GM19238 (cell line): ENCODE results near the gene MORC2.

Experiments
- DNase-seq: peaks from one replicate; pipeline ENCODE4 v3.0.0; 2011; ENCODE audit warnings: low spot score; ENCODE audit not compliant: insufficient read length

The MORC2 gene

DNA sequence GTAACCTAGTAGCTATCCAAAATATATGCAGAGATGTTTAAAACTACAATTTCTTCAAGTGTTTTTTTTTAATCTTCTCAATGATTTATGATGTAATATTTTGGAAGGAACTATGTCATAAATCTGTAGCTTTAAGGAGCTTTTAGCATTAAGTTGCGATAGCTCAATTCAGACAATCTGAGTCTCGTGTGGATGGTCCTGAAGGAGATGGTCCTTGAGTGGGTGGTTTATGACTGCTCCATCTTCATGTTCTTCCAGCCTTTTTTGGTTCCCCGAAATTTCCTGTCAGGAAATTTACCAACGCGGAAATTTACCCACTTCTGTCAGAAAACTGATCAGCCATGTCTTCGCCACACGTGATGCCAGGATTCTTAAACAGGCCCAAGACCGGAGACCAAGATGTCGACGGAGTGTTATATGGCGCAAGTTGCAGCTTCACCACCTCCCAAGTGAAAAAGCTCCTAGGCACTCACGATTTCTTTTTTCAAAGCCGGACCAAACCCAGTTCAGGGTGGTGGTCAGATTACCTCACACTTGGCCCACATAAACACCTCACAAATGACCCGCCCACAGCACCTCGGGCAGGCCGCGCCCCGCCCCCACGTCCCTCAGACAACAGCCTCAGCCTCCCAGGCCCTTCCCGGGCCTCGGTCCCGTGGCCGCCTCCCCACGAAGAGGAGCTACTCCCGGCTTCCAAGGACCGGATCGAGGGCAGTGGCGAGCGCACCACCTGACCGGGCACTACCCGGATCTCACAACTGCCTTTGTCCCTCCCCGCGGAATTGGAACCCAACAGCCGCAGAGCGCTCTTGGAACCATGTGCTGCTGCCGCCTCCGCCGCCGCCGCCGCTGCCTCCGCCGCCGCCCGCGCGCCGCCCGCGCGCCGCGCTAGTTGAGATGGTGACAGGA is at the start of gene MORC2:
Gene MORC2, minus strand, starts transcription at position 760 of the 909 bp plus-strand sequence. CDS start 885 bp downstream, outside the sequence.
- DNase-seq, result peak; percentile 36

DNA sequence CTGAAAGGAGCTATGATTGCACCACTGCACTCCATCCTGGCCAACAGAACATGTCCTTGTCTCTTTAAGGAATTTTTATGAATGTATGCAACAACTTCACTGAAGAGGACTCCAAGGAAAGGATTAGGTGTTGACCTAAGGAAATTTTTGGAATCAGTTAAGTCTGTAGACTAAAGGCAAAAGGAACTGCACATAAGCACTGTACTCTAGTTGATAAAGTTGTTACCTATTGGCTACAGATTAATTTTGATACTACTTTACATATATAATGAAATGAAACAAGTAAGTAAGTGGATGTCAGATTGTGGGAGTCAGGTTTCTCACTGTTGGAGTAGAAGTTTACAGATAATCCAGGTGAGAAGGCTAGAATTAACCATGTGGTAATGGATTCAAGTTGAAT is 37.0 kb upstream of the MORC2 start:
- DNase-seq, result no peak

DNA sequence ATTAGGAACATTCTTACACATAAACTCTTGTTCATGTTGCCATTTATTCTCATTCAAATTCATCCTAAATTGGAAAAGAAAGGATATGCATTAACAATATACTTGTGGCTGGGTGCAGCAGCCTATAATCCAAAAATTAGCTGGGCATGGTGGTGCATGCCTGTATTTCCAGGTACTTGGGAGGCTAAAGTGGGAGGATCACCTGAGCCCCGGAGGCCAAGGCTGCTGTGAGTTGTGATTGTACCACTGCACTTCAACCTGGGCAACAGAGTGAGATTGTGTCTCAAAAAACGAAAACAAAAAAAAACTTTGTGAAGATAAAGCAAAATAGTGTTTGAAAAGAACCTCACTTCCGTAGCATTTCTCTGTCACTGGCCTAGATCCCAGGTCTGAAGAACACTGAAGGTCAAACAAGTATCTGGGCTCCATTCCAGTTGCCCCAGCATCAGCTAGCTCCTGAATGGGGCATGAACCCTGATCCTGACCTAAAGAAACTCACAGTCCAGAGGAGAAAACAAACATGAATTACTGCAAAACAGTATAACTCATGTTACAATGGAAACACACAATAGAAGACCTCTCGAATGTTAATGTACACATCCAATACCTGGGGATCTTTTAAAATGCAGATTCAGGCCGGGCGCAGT is 32.7 kb upstream of the MORC2 start:
- no peak for DNase-seq

- no peak for DNase-seq
Observed at GRCh38 chr22:30998329-30998728, 29.8 kb upstream of the MORC2 start.

- no peak for DNase-seq
Observed at GRCh38 chr22:30996462-30996861, 27.9 kb upstream of the MORC2 start.

- no peak for DNase-seq
Observed at GRCh38 chr22:30994960-30995359, 26.4 kb upstream of the MORC2 start.

- DNase-seq, result no peak
Observed at GRCh38 chr22:30992565-30992964, 24.0 kb upstream of the MORC2 start.

GRCh38 chr22:30990690-30991089 is 22.1 kb upstream of the MORC2 start:
- DNase-seq, result no peak

DNA sequence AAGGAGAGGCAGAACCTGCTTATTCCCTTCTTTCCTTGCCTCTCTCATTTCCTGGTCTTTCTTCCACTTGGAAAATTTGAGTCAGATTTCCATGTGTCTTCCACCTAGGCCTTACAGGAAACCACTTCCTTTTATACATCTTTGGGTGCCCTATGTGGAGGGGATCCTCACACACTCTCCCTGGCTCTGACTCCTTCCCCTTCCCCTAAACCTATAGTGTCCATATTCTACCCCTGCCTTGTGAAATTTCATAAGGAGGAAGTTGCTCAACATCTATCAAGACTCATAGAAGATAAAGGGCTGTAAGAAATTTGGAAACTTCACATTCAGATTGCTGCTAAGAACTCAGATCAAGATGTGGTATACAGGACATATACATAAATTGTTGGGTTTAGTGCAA is 20.9 kb upstream of the MORC2 start:
- no peak for DNase-seq

DNA sequence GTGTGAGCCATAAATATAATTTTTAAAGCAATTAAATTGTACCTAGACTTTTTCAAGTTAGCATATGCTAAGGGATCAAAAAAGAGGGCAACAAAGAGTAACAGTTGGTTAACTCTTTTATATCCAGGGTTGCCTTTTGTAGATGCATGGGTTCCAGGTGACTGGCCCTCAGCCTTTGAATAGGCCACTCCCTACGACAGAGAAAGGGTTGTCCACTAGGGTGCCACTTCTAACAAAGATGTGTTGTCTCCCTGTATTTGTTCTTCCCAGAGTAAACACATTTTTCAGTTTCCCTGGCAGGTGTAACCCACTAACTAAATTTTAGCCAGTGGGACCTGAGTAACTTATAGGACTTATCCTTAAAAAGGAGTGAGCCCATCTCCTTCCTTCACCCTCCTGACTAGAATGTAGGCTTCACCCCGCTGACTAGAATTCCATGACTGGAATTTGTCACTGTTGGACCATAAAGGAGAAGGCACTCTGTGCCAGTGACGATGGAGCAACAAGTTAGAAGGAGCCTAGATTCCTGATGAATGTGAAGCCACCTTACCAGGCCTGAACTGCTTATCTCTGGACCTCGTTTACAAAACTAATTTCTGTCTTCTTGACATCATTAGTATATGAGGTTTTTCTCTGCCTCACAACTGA is 17.1 kb upstream of the MORC2 start:
- no peak for DNase-seq

DNA sequence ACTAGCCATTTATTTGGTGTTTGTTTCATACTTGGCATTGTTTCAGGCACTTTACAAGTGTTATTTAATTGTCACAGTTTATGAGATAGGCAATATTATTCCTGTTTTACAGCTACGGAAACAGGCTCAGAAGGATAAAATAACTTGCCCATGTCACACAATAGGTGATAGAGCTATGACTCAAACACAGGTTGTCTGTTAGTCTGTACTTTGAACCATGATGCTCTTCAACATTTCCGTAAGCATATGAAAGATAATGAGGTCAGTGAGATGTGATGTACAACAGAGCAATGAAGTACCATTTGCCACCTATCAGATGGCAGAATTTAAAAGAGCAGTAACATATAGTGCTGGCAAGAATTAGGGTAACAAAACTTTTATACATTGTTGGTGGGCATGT is 15.7 kb upstream of the MORC2 start:
- no peak for DNase-seq

DNA sequence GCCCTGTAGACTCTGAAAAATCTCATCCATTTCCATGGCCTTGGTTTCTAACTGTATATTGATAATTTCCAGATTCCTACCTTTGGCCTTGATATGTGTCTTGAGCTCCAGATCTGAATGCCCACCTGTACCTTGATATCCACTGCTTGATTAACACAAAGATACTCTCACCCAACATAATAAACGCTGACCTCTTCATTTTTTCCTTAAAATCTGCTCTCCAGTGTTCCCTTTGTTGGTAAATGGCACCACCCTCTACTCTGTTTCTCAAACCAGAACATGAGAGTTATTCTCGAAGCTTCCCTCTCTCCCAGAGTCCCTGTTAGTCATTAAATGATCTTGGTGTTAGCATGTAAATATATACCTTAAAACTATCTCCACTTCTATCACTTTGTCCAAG is 13.9 kb upstream of the MORC2 start:
- DNase-seq, result no peak

DNA sequence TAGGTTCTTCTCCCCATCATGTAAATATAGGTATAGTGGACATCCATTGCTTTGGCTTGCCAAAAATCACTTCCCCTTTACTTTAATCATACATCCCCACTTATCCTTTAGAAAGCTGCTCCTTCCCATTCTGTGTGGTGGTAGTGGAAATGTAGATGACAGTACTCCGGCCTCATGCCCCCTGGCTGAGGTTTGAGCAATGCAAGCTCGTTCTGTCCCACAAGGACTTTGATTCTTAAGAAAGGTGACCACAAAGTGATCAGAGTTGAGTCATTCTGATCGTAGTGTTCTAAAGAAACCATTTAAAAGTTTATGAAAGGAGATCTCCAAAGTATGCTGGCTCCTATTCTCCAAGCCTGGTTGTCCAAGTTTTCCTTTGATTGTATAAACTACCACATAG is 11.4 kb upstream of the MORC2 start:
- DNase-seq, result no peak

- no peak for DNase-seq
Observed at GRCh38 chr22:30978304-30978962, 9.9 kb upstream of the MORC2 start.

DNA sequence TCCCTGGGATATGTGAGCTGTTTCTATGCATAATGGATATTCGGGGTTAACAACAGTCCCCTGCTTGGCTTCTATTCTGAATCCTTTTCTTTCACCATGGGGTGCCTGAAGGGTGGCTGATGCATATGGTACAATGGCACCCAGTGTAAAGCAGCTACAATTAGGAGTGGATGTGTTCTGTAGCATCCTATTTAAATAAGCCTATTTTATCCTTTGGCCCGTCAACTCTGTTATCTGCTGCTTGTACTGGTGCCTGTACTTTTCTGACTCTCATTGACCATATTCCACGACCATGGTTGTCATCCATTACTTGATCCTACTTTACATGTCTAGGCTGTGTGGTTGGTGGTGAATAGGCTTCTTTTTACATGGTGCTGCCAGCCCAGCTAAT is 1.8 kb upstream of the MORC2 start:
- DNase-seq, result no peak

DNA sequence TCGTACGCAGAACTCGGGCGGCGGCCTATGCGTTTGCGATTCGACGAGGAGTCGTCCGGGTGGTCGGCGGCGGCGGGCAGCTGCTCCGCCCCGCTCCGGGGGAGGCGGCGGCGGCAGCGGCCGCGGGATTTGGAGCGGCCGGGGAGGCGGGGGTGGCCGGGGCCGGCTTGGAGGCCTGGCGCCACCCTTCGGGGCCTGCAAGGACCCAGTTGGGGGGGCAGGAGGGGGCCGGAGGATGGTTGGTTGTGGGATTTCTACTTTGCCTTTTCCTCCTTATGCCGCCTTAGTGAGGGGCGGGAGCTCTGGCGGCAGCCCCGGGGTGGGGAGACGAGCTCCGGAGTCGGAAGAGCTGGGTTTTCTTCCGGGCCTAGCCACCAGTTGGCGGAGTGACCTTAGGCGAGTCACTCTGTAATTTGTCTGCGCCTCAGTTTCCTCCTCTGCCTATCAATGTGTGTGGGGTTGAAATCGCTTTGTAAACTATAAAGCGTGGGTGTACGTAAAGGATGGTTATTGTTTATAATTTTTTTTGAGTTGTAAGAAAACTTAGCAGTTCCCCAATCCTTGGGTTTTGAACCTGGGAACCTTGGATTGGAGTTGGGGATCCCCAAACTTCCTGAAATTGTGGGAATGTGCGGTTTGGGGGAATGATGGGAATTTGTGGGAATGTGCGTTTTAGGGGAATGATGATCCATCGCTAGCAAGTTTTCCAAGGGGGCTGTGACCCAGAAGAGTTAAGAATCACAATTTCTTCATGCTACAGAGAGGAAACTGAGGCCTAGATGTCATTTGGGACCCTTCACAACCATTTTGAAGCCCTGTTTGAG is 1.2 kb upstream of the MORC2 start:
- peak; percentile 54 for DNase-seq

GRCh38 chr22:30968924-30969531 is 454 bp upstream of the MORC2 start, which contains the start of gene TUG1:
Gene TUG1, plus strand, starts transcription at chr22:30969265.
- peak; percentile 99 for DNase-seq

DNA sequence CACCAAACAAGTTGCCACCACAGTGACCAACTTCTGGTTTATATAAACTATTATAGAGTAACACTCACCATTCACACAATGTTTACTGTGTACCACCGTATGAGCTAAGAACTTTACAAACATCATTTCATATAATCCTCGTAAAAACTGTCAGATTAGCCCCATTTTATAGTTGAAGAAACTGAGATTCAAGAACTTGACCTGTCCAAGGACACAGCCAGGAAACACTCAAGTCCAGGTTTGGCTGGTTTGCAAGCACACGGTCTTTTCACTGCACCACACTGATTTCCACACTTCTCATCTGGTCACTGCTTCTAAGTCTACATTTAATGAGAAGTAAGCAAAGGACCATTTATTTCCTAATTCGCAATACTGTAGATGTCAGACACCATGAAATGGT is 3.7 kb downstream of the MORC2 start:
- no peak for DNase-seq

DNA sequence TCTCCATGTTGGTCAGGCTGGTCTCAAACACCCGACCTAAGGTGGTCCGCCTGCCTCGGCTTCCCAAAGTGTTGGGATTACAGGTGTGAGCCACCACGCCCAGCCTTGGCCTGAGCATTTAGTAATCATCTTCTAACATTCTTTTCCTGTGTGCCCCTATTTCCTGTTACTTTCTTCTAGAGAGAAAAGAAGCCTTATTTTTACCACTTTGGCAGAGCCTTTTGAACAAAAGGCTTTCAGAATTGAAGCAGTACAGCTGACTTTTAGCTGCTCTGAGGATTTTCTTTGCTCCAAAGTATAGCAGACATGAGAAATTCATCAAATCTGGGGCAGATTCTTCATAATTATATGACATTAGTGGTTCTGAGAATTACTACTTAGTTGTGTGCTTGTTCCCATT is 13.4 kb downstream of the MORC2 start:
- no peak for DNase-seq

GRCh38 chr22:30953206-30953605 is 15.4 kb downstream of the MORC2 start:
- DNase-seq, result no peak
